T-helper 17 cell (primary cell): ENCODE results near the gene SELENON. TPM values are rescaled to one million over a fixed set of nuclear protein-coding genes. Genes with fewer than 3 reads are reported as not detected.
A peak's percentile ranks its signal among the peaks of the same experiment; 100 is the strongest.

ENCODE experiments used
- ATAC-seq: fragments of 150-1000 bp; cut with Tn5 transposase; 2 replicates; pipeline ENCODE4 v1.10.0; 2021; ENCODE audit warnings: mild to moderate bottlenecking, moderate library complexity
- DNase-seq, 3 donors: peaks; one replicate each; pipeline versions ENCODE4 v3.0.0 to v3.0.0-alpha.2; 2020 to 2021
- H3K9me3 ChIP-seq: one replicate; pipeline ENCODE4 v1.7.0; 2013; ENCODE audit warnings: low read length, mild to moderate bottlenecking; ENCODE audit not compliant: control insufficient read depth, poor library complexity, severe bottlenecking
- H3K27ac Mint-ChIP-seq: one replicate; pipeline ENCODE4 v1.8.0; 2022; ENCODE audit warnings: mild to moderate bottlenecking, moderate library complexity, mixed read lengths
- H3K27me3 Mint-ChIP-seq: one replicate; pipeline ENCODE4 v1.8.0; 2022; ENCODE audit warnings: mixed read lengths
- H3K36me3 Mint-ChIP-seq: one replicate; pipeline ENCODE4 v1.8.0; 2022; ENCODE audit warnings: low read depth, mixed read lengths
- H3K4me1 Mint-ChIP-seq: one replicate; pipeline ENCODE4 v1.8.0; 2022; ENCODE audit warnings: mild to moderate bottlenecking, mixed read lengths
- H3K4me3 Mint-ChIP-seq: one replicate; pipeline ENCODE4 v1.8.0; 2022; ENCODE audit warnings: mild to moderate bottlenecking, moderate library complexity, mixed read lengths
- total RNA-seq, 4 donors: library from RNA in 2 of 4; stranded (reverse) in 2 of 4; gene quantifications; one replicate each; pipeline ENCODE4 v1.2.3 and lab custom pipeline; 2022 to 2026

SELENON gene
- total RNA-seq, 2 donors from 2014 or later, result 24.5 to 25.2 TPM

DNA sequence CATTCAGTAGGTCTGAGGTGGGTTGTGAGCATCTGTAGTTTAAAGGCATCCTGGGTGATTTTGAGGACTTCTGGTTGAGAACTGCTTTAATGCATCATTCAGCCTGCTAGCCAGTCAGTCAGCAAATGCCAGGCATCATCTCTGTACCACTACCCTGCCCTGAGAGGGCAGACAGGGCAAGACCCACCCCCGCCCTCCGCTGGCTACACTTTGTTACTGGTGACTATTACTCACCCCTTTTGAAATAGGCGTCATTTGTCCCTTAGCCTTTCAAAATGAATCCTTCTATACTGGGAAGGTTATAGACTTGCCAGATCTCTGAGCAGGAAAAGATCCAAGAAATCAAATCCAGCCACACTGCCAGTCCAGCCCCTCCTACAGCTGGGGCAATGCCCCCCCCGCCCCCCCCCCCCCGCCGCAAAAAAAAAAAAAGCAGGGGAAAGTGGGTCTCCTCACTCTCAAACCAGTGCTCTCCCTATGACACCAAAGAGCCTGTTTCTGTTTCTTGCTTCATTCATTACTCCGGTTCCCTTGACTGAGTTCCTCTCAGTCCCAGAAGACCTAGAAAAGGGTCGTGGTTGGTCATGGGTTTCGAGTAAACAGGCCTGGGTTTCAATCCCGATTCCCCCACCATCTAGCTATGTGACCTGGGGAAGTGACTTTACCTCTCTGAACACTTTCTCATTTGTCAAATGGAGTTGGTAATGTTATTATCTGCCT, 4.4 kb downstream of the SELENON start:
- DNase-seq, result no peak
- H3K4me3 Mint-ChIP-seq, result no peak overlapping the region
- no peaks in the 10 kb centered on the region for H3K27me3 Mint-ChIP-seq
- no peaks in the 10 kb centered on the region for H3K9me3 ChIP-seq
- peaks cover 19% of the 10 kb centered on the region for H3K4me1 Mint-ChIP-seq
- no peak overlapping the region for H3K27ac Mint-ChIP-seq
- peaks cover 2% of the 10 kb centered on the region for H3K36me3 Mint-ChIP-seq
- no peak for ATAC-seq

DNA sequence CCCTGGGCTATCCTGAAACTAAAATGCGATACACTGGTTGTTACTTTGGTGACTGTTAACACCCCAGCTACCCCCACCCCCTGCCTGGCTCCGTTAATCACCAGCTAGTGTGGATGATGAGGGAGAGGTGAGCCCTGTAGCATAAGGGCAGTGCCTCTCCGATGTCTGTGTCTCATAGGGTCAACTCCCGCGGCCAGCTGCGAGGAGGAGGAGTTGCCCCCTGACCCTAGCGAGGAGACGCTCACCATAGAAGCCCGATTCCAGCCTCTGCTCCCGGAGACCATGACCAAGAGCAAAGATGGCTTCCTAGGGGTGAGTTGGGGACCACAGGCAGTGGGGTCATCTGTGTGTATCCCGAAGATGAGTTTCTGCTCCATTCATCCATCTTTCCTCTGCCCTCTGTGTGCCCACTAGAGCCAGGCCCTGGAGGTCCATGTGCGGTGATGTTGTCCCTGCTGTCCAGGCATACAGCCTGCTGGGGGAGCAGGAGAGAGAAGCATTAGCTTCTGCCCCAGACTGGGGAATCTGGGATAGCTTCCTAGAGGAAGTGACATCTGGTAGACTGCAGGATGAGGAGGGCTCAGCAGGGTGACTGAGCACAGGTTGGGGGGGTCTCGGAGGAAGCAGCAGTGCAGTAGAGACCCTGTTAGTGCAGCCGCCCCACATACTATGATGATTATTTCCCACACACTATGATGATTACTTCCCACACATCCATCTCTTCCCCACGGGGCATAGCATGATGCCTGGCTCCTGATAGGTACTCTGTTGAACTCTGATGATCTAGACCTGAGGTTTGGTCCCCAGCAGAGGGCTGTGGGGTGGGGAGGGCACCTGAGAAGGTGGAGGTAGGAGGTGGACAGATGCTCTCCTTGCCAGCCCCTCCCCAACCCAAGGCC, 5.2 kb downstream of the SELENON start:
- H3K27ac Mint-ChIP-seq, result no peak overlapping the region
- ATAC-seq (no peak), DNase-seq (no peak)
- no peaks in the 10 kb centered on the region for H3K27me3 Mint-ChIP-seq
- no peak overlapping the region for H3K4me3 Mint-ChIP-seq
- H3K9me3 ChIP-seq, result no peaks in the 10 kb centered on the region
- H3K4me1 Mint-ChIP-seq, result peaks cover 24% of the 10 kb centered on the region
- peaks cover 2% of the 10 kb centered on the region for H3K36me3 Mint-ChIP-seq

DNA sequence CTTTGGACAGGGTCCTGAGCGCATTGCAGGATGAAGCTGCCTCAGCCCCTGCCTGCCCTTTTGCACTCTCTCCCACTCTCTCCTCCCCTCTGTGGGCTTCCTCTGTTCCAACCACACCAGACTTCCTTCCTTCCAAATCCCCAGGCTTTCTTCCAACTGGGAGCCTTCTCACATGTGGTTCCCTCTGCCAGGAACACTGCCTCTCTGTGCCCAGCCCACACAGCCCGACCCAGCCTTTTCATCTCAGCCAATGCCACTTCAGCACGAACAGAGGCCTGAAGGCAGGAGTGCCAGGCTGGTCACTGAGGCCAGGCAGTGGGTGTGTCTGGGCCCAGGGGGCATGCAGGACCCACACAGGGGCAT, 5.9 kb downstream of the SELENON start:
- no peak for ATAC-seq
- no peaks in the 10 kb centered on the region for H3K9me3 ChIP-seq
- H3K4me1 Mint-ChIP-seq, result peaks cover 23% of the 10 kb centered on the region
- H3K27ac Mint-ChIP-seq, result no peak overlapping the region
- no peak for DNase-seq
- H3K4me3 Mint-ChIP-seq, result no peak overlapping the region
- H3K27me3 Mint-ChIP-seq, result no peaks in the 10 kb centered on the region
- H3K36me3 Mint-ChIP-seq, result peaks cover 2% of the 10 kb centered on the region

DNA sequence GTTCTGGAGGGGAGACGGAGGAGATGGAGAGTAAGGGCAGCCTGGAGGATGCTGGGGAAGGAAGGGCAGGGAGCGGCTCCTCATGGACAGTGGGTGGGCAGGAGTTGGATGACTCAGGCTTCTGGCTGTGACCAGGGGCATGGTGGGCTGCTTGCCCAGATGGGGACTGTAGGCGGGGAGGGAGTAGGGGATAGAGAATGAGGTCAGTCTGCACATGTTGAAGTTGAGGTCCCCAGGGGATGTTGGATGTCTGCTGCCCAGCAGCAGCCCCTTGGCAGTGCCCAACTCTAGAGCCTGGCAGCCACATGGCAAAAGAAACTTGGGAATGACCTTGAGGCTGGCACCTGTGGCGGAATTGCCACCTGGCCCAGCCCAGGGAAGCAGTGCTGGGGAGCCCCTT, 6.4 kb downstream of the SELENON start:
- no peak overlapping the region for H3K27ac Mint-ChIP-seq

DNA sequence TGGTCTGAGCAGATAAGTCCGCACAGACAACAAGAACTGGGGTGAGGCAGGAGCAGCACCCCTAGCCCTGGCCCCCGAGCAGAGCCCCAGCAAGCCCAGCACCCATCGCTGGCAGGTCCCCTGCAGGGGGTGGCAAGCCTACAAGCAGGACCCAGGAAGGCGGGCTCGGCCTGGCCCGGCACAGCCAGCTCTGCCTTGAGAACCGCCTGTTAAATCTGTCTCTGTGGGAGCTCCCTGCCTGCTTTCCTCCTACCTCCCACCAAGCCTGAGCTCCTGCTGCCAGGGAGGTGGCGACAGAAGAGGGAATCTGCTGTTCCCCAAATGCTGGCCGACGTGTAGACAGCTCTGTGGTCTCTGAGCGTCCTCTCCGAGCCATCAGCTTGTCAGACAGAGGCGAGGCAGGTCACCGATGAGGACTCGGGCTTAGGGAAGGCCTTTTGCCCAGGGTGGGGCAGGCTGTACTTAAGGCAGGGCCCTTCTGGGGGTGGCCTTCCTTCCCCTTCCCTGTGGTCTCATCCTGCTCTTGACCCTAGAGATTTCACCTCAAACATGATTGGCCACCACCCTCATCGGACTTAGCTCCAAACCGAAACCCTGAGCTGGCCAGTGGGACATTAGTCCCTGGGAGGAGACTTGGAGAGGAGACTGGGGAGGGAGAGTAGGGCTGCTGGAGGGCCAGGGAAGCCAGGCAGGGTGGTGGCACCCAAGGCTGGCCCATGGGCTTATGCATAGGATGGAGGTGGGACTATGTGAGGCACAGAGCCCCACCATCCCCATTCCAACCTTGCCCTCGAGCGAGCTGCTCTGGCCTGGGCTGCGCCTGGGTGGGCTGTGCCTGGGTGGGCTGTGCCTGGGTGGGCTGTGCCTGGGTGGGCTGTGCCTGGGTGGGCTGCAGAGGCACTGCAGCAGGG, 7.7 kb downstream of the SELENON start:
- H3K9me3 ChIP-seq, result no peaks in the 10 kb centered on the region
- Mint-ChIP-seq H3K4me3 (no peak overlapping the region), H3K4me1 (peaks cover 18% of the 10 kb centered on the region), H3K27ac (no peak overlapping the region), H3K36me3 (peaks cover 2% of the 10 kb centered on the region), H3K27me3 (no peaks in the 10 kb centered on the region)
- no peak for ATAC-seq
- DNase-seq, result no peak

More for the DNA sequence above, 6.4 kb downstream of the SELENON start:
- no peaks in the 10 kb centered on the region for H3K27me3 Mint-ChIP-seq
- no peak for ATAC-seq
- peaks cover 2% of the 10 kb centered on the region for H3K36me3 Mint-ChIP-seq
- DNase-seq, result no peak
- H3K4me1 Mint-ChIP-seq, result peaks cover 24% of the 10 kb centered on the region
- H3K9me3 ChIP-seq, result no peaks in the 10 kb centered on the region
- no peak overlapping the region for H3K4me3 Mint-ChIP-seq

DNA sequence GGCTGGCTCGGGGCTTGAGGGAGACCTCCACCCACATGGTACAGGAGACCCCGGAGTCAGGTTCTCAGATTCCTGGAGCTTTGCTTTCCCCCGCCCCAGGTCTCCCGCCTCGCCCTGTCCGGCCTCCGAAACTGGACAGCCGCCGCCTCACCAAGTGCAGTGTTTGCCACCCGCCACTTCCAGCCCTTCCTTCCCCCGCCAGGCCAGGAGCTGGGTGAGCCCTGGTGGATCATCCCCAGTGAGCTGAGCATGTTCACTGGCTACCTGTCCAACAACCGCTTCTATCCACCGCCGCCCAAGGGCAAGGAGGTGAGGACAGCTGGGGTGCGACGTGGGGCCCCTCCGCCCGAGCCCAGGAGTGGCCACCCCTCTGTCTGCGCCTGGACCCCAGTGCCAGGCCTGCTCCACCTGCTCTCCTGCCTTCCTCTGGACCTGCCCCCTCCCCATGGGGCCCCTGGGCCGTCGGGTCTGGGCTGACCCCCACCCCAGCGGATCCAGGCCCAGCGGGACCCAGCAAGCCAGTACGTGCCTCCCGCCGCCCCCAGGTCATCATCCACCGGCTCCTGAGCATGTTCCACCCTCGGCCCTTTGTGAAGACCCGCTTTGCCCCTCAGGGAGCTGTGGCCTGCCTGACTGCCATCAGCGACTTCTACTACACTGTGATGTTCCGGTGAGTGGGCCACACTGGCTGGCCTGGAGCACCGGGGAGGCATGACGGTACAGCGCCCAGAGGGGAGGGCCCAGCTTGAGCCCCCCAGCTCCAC, 8.7 kb downstream of the SELENON start:
- Mint-ChIP-seq H3K36me3 (peaks cover 2% of the 10 kb centered on the region), H3K27me3 (no peaks in the 10 kb centered on the region), H3K4me1 (peaks cover 13% of the 10 kb centered on the region), H3K4me3 (no peak overlapping the region), H3K27ac (no peak overlapping the region)
- ATAC-seq (no peak), DNase-seq (no peak)
- no peaks in the 10 kb centered on the region for H3K9me3 ChIP-seq

DNA sequence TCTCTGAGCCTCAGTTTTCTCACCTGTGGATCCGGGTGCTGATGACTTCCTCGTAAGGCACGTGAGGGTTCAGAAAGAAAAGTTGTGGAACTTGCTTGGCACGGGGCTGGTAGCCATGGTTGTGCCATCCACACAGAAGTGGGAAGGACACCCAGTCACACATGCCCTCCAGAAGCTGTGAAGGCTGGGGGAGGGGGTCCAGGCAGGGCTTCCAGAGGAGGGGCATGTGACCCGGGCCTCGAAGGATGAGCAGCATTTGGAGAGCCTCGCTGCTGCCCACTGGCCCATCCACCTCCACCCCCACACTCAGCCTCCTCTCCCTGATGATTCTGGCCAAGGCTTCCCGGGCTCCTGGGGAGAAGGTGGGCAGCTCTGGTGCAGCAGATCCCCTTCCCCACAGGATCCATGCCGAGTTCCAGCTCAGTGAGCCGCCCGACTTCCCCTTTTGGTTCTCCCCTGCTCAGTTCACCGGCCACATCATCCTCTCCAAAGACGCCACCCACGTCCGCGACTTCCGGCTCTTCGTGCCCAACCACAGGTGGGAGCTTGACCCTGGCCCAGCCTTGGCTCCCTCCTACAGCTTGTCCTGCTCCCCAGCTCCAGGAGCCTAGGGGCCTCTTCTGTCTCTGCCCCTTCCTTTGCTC, 9.4 kb downstream of the SELENON start:
- ATAC-seq (no peak), DNase-seq (no peak)
- no peak overlapping the region for H3K27ac Mint-ChIP-seq
- peaks cover 2% of the 10 kb centered on the region for H3K36me3 Mint-ChIP-seq
- no peaks in the 10 kb centered on the region for H3K9me3 ChIP-seq
- H3K4me1 Mint-ChIP-seq, result peaks cover 13% of the 10 kb centered on the region
- no peak overlapping the region for H3K4me3 Mint-ChIP-seq
- H3K27me3 Mint-ChIP-seq, result no peaks in the 10 kb centered on the region

DNA sequence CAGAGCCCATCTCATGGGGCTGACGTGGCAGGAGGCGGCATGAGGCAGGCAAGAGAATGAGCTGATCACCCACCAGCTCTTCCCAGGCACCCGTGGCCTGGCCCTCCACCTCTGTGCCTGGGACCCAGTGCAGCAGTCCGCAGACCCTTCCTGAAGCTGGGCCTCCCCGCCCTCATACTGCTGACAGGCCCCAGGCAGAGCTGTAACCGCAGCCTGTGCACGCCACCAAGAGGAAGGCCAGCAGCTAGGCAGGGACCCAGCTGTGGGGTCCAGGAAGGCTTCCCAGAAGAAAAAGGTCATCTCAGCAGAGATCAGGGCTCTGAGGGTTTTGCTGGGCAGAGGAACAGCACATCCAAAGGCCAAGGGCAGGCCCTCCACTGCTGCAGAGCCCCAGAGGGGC, 9.9 kb downstream of the SELENON start:
- no peaks in the 10 kb centered on the region for H3K27me3 Mint-ChIP-seq
- no peaks in the 10 kb centered on the region for H3K9me3 ChIP-seq
- ATAC-seq (no peak), DNase-seq (no peak)
- H3K4me1 Mint-ChIP-seq, result peaks cover 10% of the 10 kb centered on the region
- no peak overlapping the region for H3K4me3 Mint-ChIP-seq
- H3K27ac Mint-ChIP-seq, result no peak overlapping the region
- peaks cover 2% of the 10 kb centered on the region for H3K36me3 Mint-ChIP-seq

DNA sequence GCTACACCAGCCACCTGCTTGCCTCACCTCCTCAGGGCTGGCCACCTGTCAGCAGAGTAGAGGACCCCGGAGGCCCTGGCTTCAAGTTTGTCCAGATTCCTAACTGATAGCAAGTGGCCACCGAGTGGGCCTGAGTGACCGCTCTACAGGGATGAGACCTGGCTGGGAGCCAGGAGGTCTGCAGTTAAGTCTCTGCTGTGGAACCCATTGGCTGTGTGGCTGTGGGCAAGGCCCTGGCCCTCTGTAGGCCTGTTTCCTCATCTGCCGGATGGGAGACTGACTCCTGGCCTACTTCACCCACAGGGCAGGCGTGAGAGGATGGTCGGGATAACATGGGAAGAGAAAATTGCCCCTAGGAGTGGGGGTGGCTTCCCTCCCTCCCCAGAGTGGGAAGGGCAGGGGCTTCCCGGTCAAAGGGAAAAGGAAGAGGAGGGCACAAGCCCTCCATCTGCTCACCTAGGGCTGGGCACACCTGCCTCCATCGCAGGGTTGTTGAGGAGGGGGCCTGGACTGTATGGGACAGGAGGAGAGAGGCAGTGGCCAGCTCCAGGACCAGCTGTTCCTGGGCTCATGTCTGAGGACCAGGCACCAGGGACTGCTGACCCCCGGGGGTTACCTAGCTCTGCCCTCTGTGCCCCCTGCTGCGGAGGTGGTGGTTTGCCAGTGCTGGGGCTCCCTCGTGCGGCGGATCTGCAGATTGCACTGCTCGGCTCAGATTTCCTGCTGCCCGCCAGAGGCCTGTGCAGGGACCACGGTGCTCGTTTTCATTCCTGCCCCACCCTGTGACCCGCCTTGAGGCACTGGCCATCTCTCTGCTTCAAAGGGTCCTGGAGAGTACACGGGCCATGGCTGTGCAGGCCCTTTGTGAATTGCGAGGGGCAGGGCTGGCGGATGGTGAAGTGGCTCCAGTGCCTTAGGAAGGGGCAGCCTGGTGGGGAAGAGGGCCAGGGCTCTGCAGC, 10.6 kb downstream of the SELENON start:
- H3K36me3 Mint-ChIP-seq, result peaks cover 2% of the 10 kb centered on the region
- H3K9me3 ChIP-seq, result no peaks in the 10 kb centered on the region
- DNase-seq (peak; percentile 66 to 82 (median 70)), ATAC-seq (peak; percentile 93)
- H3K27ac Mint-ChIP-seq, result peak overlapping the region; percentile 54
- H3K27me3 Mint-ChIP-seq, result no peaks in the 10 kb centered on the region
- H3K4me1 Mint-ChIP-seq, result peaks cover 10% of the 10 kb centered on the region
- H3K4me3 Mint-ChIP-seq, result no peak overlapping the region

DNA sequence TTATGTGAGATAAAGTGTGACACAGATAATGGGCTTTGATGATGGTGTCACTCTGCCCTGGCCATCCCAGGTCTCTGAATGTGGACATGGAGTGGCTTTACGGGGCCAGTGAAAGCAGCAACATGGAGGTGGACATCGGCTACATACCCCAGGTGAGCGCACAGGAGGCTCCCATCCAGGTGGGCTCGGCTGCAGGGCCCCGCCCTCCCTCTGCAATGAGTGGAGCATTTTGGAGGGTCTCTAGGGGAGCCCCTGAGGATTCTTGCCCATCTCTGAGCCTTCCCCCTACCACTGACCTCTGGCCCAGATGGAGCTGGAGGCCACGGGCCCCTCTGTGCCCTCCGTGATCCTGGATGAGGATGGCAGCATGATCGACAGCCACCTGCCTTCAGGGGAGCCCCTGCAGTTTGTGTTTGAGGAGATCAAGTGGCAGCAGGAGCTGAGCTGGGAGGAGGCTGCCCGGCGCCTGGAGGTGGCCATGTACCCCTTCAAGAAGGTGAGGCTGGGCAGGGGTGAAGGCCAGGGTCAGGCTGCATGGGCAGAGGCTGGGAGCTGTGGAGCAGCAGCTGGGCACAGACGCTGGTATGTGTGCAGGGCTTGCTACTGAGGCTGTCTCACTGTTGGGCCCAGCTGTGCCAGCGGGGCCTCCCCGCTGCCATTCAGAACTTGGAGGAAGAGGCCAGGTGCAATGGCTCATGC, 11.5 kb downstream of the SELENON start:
- no peaks in the 10 kb centered on the region for H3K27me3 Mint-ChIP-seq
- DNase-seq (no peak), ATAC-seq (no peak)
- H3K27ac Mint-ChIP-seq, result peak overlapping the region; percentile 54
- H3K4me3 Mint-ChIP-seq, result no peak overlapping the region
- no peaks in the 10 kb centered on the region for H3K9me3 ChIP-seq
- peaks cover 8% of the 10 kb centered on the region for H3K4me1 Mint-ChIP-seq
- H3K36me3 Mint-ChIP-seq, result no peaks in the 10 kb centered on the region
